ENCODE results near the gene TSHZ2. TPM values are rescaled to one million over a fixed set of nuclear protein-coding genes. Genes with fewer than 3 reads are reported as not detected.

TSHZ2 gene
- total and polyA plus RNA-seq, 9 of the 15 experiments (the other 6 are each of a cell fraction or from before 2014, with no cell fraction given) = 0.03 to 0.20 (median 0.05) TPM; not detected in 4

GRCh38 chr20:53216856-53217576 is 244.9 kb downstream of the TSHZ2 start:
- Histone ChIP-seq H3K79me2 (ENCODE audit: control insufficient read depth, insufficient read depth, low read length) (no peaks in the 10 kb centered on the region), H3K4me1 (replicated peaks in 1 of 2; ENCODE audit: control insufficient read depth in 2 of 2, insufficient read depth in 2 of 2, low read length in 2 of 2) (peaks cover under 1 to 5% of the 10 kb centered on the region in 2 experiments; a peak in 4 of 5 replicates), H3K9me1 (ENCODE audit: control insufficient read depth, insufficient read depth, low read length) (no peaks in the 10 kb centered on the region), H4K20me1 (replicated peaks; ENCODE audit: control insufficient read depth, insufficient read depth, low read length) (no peaks in the 10 kb centered on the region), H3K4me2 (ENCODE audit: insufficient read depth, low read length) (peak overlapping the region; percentile 16; the same call in 1 of the 2 replicates), H3K9me3 (replicated peaks; ENCODE audit: control insufficient read depth, insufficient read depth, low read depth, low read length) (no peaks in the 10 kb centered on the region), H2AFZ (ENCODE audit: low read depth, low read length) (no peak overlapping the region), H3K9ac (ENCODE audit: insufficient read depth in 1 of 2, low read depth in 2 of 2, low read length in 2 of 2) (no peak overlapping the region), H3K36me3 (ENCODE audit: control insufficient read depth, insufficient read depth, low read length) (no peaks in the 10 kb centered on the region), H3K27ac (ENCODE audit: extremely low read depth, low read depth, low read length) (no peak overlapping the region), H3K27me3 (ENCODE audit: control insufficient read depth in 2 of 2, insufficient read depth in 2 of 2, low read length in 2 of 2) (peaks cover 0 to 2% of the 10 kb centered on the region in 2 experiments; a peak in 2 of 5 replicates), H3K4me3 (no peak overlapping the region)
- WGBS (ENCODE audit: insufficient coverage, low coverage, missing lambda C conversion rate) = 17% methylated on average over 31 of the region's 32 CpGs
- FAIRE-seq = peak; percentile 23
- ChIA-PET POLR2A (no interaction called here), CTCF (ENCODE audit: low intra/inter-chr PET ratio) (interaction anchor here (2.7 kb wide), 1 partner anchor 92 kb away, joined by 12 read pairs; no protein-coding TSS in a partner anchor)
- in situ Hi-C loops (cut with MboI) = loop anchor here (10.0 kb wide), 1 partner anchor 328 kb away; no protein-coding TSS in a partner anchor
- DNase-seq (ENCODE audit: extremely low read depth in 1 of 4, low spot score in 3 of 4) = peak; percentile 72 to 83 (median 78)
- BruUV-seq (replicated peaks) = no TSS peak
- intact Hi-C loops (cut with micrococcal nuclease) = loop anchor here (1.0 to 5.0 kb wide), 3 partner anchors 59 to 120 kb away; no protein-coding TSS in a partner anchor
- ATAC-seq = peak; percentile 99
- TF ChIP-seq FOXP1 (CRISPR knock-in tag; IDR thresholded peaks at IDR 0.05) = no peak
- TF ChIP-seq MAZ (CRISPR knock-in tag; conservative IDR thresholded peaks at IDR 0.05 in 1 of 2, IDR thresholded peaks at IDR 0.05 in 1 of 2) = 0 out of 4 replicates have a peak, but pooled peaks of 1 of the 2 experiments have one; percentile 44
- TF ChIP-seq STAG1 (CRISPR knock-in tag; IDR thresholded peaks at IDR 0.05; ENCODE audit: borderline replicate concordance) = peak; percentile 88
- TF ChIP-seq, protein P1, sequence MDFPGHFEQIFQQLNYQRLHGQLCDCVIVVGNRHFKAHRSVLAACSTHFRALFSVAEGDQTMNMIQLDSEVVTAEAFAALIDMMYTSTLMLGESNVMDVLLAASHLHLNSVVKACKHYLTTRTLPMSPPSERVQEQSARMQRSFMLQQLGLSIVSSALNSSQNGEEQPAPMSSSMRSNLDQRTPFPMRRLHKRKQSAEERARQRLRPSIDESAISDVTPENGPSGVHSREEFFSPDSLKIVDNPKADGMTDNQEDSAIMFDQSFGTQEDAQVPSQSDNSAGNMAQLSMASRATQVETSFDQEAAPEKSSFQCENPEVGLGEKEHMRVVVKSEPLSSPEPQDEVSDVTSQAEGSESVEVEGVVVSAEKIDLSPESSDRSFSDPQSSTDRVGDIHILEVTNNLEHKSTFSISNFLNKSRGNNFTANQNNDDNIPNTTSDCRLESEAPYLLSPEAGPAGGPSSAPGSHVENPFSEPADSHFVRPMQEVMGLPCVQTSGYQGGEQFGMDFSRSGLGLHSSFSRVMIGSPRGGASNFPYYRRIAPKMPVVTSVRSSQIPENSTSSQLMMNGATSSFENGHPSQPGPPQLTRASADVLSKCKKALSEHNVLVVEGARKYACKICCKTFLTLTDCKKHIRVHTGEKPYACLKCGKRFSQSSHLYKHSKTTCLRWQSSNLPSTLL (IDR thresholded peaks at IDR 0.05) = no peak
- peak; percentile 85 for TF ChIP-seq ARID2 (IDR thresholded peaks at IDR 0.05)
- peak; percentile 73; the same call in 1 of the 2 replicates for TF ChIP-seq RB1 (IDR thresholded peaks at IDR 0.05; ENCODE audit: low read depth)
- 0 out of 4 replicates have a peak, but pooled peaks of 1 of the 2 experiments have one; percentile 8 for TF ChIP-seq RCOR1 (IDR thresholded peaks at IDR 0.05; ENCODE audit: borderline replicate concordance in 1 of 2, low read depth in 2 of 2, low read length in 2 of 2)
- 0 out of 2 replicates have a peak, but pooled peaks have one; percentile 22 for TF ChIP-seq ZEB2 (IDR thresholded peaks at IDR 0.05)
- TF ChIP-seq SMC3 (conservative IDR thresholded peaks at IDR 0.05; ENCODE audit: insufficient read depth, low read depth, low read length) = peak; percentile 85
- 0 out of 2 replicates have a peak, but pooled peaks have one; percentile 16 for TF ChIP-seq ESRRA (IDR thresholded peaks at IDR 0.05; ENCODE audit: borderline replicate concordance, low read depth)
- TF ChIP-seq, protein P2, sequence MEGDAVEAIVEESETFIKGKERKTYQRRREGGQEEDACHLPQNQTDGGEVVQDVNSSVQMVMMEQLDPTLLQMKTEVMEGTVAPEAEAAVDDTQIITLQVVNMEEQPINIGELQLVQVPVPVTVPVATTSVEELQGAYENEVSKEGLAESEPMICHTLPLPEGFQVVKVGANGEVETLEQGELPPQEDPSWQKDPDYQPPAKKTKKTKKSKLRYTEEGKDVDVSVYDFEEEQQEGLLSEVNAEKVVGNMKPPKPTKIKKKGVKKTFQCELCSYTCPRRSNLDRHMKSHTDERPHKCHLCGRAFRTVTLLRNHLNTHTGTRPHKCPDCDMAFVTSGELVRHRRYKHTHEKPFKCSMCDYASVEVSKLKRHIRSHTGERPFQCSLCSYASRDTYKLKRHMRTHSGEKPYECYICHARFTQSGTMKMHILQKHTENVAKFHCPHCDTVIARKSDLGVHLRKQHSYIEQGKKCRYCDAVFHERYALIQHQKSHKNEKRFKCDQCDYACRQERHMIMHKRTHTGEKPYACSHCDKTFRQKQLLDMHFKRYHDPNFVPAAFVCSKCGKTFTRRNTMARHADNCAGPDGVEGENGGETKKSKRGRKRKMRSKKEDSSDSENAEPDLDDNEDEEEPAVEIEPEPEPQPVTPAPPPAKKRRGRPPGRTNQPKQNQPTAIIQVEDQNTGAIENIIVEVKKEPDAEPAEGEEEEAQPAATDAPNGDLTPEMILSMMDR (IDR thresholded peaks at IDR 0.05 in 2 of 3, conservative IDR thresholded peaks at IDR 0.05 in 1 of 3; ENCODE audit: insufficient read depth in 2 of 3, low read depth in 1 of 3, low read length in 3 of 3) = peak; percentile 81 to 91 (median 88)
- TF ChIP-seq GTF2B (IDR thresholded peaks at IDR 0.05; ENCODE audit: extremely low read depth, insufficient read length) = no peak
- 0 out of 2 replicates have a peak, but pooled peaks have one; percentile 10 for TF ChIP-seq CXXC5 (CRISPR knock-in tag; IDR thresholded peaks at IDR 0.05)
- no peak for TF ChIP-seq HNRNPK (IDR thresholded peaks at IDR 0.05; ENCODE audit: low read depth, low read length, poor library complexity, severe bottlenecking)
